SK-N-MC (cell line): ENCODE data around the gene CSNK1G1.
"Not testable (repeated sequence)": the region's sequence is repeated elsewhere in the genome, so short reads cannot be mapped to it uniquely, and the experiment has no call there.

Experiments used
- DNase-seq: peaks from one replicate; pipeline ENCODE4 v3.0.0-alpha.2; 2011; ENCODE audit warnings: low read depth, low spot score
- H3K27ac ChIP-seq: fragments of 200-600 bp; sonication (generic); 2 replicates; pipeline ENCODE4 v1.5.1; 2016; ENCODE audit warnings: mixed run types
- H3K36me3 ChIP-seq: fragments of 200-600 bp; sonication (generic); 2 replicates; pipeline ENCODE4 v1.6.1; 2017; ENCODE audit warnings: antibody characterized with exemption, low read length, mixed read lengths; ENCODE audit not compliant: insufficient read depth
- H3K4me3 ChIP-seq: fragments of 200-600 bp; sonication (generic); 2 replicates; pipeline ENCODE4 v1.5.1; 2016
- H3K9ac ChIP-seq: fragments of 200-600 bp; sonication (generic); 2 replicates; pipeline ENCODE4 v1.8.0; 2017; ENCODE audit warnings: mixed run types, mixed read lengths; ENCODE audit not compliant: insufficient read length
- H3K9me3 ChIP-seq: fragments of 200-600 bp; sonication (generic); 2 replicates; pipeline ENCODE4 v1.6.1; 2017; ENCODE audit warnings: low read depth, mild to moderate bottlenecking, antibody characterized with exemption, low read length, moderate library complexity, mixed read lengths
- EZH2 ChIP-seq: fragments of 200-600 bp; sonication (generic); IDR thresholded peaks from one replicate; pipeline ENCODE4 v1.6.1; 2017; ENCODE audit warnings: antibody characterized with exemption
- FOXP2 ChIP-seq: optimal IDR thresholded peaks from 2 replicates; pipeline ENCODE3; 2011; ENCODE audit warnings: mild to moderate bottlenecking, moderate library complexity; ENCODE audit not compliant: insufficient read depth; ENCODE audit errors: extremely low read length, control extremely low read depth
- POLR2AphosphoS5 ChIP-seq: IDR thresholded peaks from 2 replicates; pipeline ENCODE4 v1.6.1; 2012; ENCODE audit warnings: mild to moderate bottlenecking, low read depth, low read length, borderline replicate concordance

The CSNK1G1 gene

GRCh38 chr15:64122936-64123351 is 233.0 kb downstream of the CSNK1G1 start:
- no peak overlapping the region for H3K27ac ChIP-seq
- no peaks in the 10 kb centered on the region for H3K9me3 ChIP-seq
- DNase-seq, result no peak
- H3K36me3 ChIP-seq, result peaks cover 80% of the 10 kb centered on the region
- H3K4me3 ChIP-seq, result no peak overlapping the region
- no peak overlapping the region for H3K9ac ChIP-seq
- TF ChIP-seq POLR2AphosphoS5, result no peak
- no peak for TF ChIP-seq FOXP2
- TF ChIP-seq EZH2, result no peak

GRCh38 chr15:64122444-64122843 is 233.5 kb downstream of the CSNK1G1 start:
- no peak overlapping the region for H3K27ac ChIP-seq
- H3K9ac ChIP-seq, result no peak overlapping the region
- TF ChIP-seq FOXP2 (no peak), EZH2 (no peak), POLR2AphosphoS5 (no peak)
- peaks cover 80% of the 10 kb centered on the region for H3K36me3 ChIP-seq
- H3K4me3 ChIP-seq, result no peak overlapping the region
- no peak for DNase-seq
- H3K9me3 ChIP-seq, result no peaks in the 10 kb centered on the region

GRCh38 chr15:64121614-64122013 is 234.4 kb downstream of the CSNK1G1 start:
- Histone ChIP-seq H3K4me3 (no peak overlapping the region), H3K36me3 (peaks cover 78% of the 10 kb centered on the region), H3K9me3 (no peaks in the 10 kb centered on the region), H3K27ac (no peak overlapping the region), H3K9ac (no peak overlapping the region)
- no peak for DNase-seq
- no peak for TF ChIP-seq EZH2
- no peak for TF ChIP-seq POLR2AphosphoS5
- TF ChIP-seq FOXP2, result no peak

- H3K36me3 ChIP-seq, result peaks cover 82% of the 10 kb centered on the region
- H3K9me3 ChIP-seq, H3K4me3 ChIP-seq, H3K9ac ChIP-seq, DNase-seq, H3K27ac ChIP-seq: not testable (repeated sequence)
Measured at GRCh38 chr15:64120322-64120721, 235.7 kb downstream of the CSNK1G1 start.

GRCh38 chr15:64117759-64118487 is 238.1 kb downstream of the CSNK1G1 start:
- H3K27ac ChIP-seq, result no peak overlapping the region
- no peak overlapping the region for H3K9ac ChIP-seq
- no peaks in the 10 kb centered on the region for H3K9me3 ChIP-seq
- no peak for DNase-seq
- no peak overlapping the region for H3K4me3 ChIP-seq
- TF ChIP-seq EZH2, result no peak
- no peak for TF ChIP-seq FOXP2
- no peak for TF ChIP-seq POLR2AphosphoS5
- H3K36me3 ChIP-seq, result peaks cover 87% of the 10 kb centered on the region
